Mesodermal cell (in vitro differentiated cells): ENCODE results near the gene SLC2A6.
A peak's percentile ranks its signal among the peaks of the same experiment; 100 is the strongest.

ENCODE experiments used
- H3K27ac ChIP-seq: 2 replicates; pipeline ENCODE4 v1.7.0; 2013; ENCODE audit warnings: mild to moderate bottlenecking, low read depth, low read length, moderate library complexity; ENCODE audit not compliant: severe bottlenecking
- H3K36me3 ChIP-seq: 2 replicates; pipeline ENCODE4 v1.7.1; 2013; ENCODE audit warnings: mild to moderate bottlenecking, low read length, moderate library complexity; ENCODE audit not compliant: control insufficient read depth, insufficient read depth
- H3K4me1 ChIP-seq: one replicate; pipeline ENCODE4 v1.7.1; 2013; ENCODE audit warnings: mild to moderate bottlenecking, low read length; ENCODE audit not compliant: insufficient read depth, control insufficient read depth, poor library complexity, severe bottlenecking
- H3K4me3 ChIP-seq: 2 replicates; pipeline ENCODE4 v1.7.0; 2013; ENCODE audit warnings: low read length, control low read depth, mild to moderate bottlenecking; ENCODE audit not compliant: insufficient read depth, poor library complexity, severe bottlenecking; ENCODE audit errors: extremely low read depth
- H3K9me3 ChIP-seq: 2 replicates; pipeline ENCODE4 v1.7.1; 2013; ENCODE audit warnings: mild to moderate bottlenecking, low read length, moderate library complexity; ENCODE audit not compliant: control insufficient read depth
- WGBS, 2 experiments: methylation state at CpG; one replicate each; pipeline ENCODE4 v1.1.5; 2013; ENCODE audit warnings: missing lambda C conversion rate in 2 of 2; ENCODE audit not compliant: insufficient coverage in 2 of 2; 5-methylcytosine and 5-hydroxymethylcytosine counted together

SLC2A6 gene

DNA sequence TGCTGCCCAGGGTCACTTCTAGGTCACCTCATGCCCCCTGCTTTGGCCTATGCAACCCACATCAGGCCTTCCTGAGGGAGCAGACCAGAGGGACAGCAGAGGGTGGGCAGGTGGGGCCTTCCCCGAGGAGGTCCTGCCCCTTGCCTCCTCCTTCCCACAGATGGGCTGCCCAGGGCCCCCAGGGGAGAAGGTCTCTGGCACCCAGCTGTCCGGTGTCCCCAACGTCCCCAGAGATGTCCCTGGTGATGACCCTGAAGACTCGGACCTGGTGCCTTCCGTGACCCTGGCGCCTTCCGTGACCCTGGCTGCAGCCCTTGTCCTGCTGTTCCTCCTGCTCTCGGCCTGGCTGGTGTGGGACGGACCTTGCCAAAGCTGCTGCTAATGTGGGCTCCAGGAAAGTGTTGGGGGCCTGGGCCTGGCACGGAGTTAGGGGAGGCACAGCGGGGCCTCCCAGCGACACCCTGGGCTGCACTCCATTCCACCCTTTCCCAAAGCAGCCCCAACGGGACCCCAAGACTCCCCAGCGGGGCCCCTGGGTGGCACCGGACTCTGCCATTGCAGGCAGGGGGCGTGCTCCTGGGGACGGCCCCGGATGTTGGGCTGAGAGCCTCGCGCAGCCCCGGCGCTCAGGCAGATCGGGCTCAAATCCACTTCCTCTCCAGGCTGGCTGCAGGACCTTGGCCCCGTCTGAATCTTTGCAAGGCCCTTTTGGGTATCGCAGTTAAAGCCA, 6.8 kb upstream of the SLC2A6 start:
- 86 to 94% methylated on average over 15 to 25 of the region's 25 CpGs for WGBS, 2 experiments
- Histone ChIP-seq H3K9me3 (no peaks in the 10 kb centered on the region), H3K27ac (no peak overlapping the region), H3K4me1 (peaks cover 9% of the 10 kb centered on the region), H3K36me3 (no peaks in the 10 kb centered on the region), H3K4me3 (no peak overlapping the region)

DNA sequence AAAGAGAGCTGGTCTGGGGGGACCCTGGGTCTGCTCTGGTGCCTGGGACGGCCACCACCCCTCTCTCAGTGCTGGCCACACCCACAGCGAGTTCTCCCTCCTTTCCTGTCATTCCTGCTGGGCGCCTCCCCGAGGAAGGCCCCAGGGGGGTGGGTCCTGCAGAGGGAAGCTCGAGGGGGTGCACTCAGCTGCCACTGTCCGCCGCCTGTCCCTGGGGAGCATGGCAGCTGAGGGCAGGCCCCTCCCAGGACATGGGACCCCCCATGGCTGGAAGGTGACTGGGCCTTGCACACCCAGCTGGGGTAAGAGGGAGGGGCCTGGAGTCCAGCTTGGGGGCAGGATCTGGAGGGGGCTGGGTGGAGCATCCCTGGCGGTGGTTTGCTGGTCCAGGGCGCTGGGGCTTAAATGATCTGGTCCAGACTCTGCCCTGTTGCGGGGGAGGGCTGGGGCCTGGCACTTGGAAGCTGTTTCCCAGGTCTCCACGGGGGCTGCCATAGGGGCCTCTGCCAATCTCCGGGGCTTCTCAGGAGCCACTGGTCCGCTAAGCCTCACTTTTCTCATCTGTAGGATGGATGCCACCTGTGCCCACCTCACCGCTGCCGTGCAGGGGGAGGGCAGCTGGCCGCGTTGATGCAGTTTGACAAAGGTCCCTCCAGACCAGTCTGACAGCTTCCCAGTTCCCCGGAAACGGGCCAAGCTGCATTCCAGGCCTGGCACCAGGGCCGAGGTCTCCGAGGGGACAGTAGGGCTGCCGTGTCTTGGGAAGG, 6.0 kb upstream of the SLC2A6 start:
- Histone ChIP-seq H3K36me3 (no peaks in the 10 kb centered on the region), H3K27ac (no peak overlapping the region), H3K4me3 (no peak overlapping the region), H3K4me1 (peaks cover 9% of the 10 kb centered on the region), H3K9me3 (no peaks in the 10 kb centered on the region)
- WGBS, 2 experiments: 84 to 86% methylated on average over 14 to 18 of the region's 22 CpGs

DNA sequence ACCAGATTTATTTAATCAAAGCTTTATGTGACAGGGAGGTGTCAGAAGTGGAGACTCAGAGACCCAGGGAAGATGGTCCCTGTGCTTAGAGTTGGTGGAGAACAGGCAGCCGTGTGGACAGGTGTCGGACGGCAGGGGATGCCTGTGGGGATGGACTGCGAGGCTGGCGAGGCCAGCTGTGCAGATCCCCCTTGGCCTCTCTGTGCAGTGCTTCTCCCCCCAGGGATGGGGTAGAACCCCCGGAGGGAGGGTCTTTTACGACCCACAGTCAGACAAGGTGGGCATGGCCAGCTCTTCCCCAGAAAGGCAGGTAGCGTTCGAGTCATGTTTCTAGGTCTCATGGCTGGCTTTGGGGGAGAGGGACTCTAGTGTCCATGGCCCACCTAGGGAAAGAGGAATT, 4.7 kb upstream of the SLC2A6 start:
- Histone ChIP-seq H3K36me3 (no peaks in the 10 kb centered on the region), H3K9me3 (no peaks in the 10 kb centered on the region), H3K4me1 (peaks cover 4% of the 10 kb centered on the region), H3K4me3 (no peak overlapping the region), H3K27ac (no peak overlapping the region)
- 89 to 90% methylated on average over 9 of the region's 9 CpGs for WGBS, 2 experiments

DNA sequence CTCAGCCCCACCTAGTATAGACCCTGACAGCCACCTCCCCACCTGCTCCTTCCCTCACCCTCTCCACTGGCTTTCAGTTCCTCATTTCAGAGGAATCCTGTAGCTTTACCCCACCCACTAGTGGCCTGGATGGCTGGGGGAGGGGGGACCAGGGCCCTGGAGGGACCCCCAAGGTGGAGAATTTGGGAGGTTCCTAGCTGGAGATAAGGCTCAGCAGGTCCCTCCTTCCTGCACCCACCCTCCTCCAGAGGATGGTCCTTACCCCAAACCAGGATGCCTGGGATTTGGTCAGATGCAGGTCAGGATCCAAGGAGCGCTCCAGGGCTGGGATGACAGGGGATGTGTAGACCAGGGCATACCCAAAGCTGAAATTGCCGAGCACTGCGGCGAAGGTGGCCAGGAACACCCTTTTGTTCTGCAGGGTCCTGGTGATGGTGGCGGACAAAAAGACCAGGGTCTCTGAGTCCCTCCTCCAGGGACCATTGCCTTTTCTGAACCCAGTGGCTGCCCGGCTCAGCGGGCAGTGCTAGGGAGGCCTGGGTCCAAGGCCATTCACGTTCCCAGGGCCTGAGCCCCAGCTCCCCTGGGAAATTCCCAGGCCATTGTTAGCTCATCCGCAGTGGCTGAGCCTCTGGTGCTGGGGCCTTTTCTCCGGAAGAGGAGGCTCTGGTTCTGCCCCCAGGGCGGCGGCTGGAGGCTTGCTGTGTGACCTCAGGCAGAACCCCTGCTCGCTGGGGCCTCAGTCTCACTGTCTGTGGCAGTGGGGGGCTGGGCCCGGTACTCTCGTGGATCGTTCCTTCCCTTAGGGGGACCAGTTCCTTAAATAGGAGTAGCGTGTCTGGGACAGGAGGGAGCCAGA, 678 bp downstream of the SLC2A6 start:
- WGBS, 2 experiments: 29 to 32% methylated on average over 14 to 16 of the region's 17 CpGs
- peaks cover 15% of the 10 kb centered on the region for H3K4me1 ChIP-seq
- H3K36me3 ChIP-seq: peaks cover 44% of the 10 kb centered on the region
- peak overlapping the region; percentile 87 for H3K4me3 ChIP-seq
- peak overlapping the region; percentile 45 for H3K27ac ChIP-seq
- H3K9me3 ChIP-seq: no peaks in the 10 kb centered on the region

DNA sequence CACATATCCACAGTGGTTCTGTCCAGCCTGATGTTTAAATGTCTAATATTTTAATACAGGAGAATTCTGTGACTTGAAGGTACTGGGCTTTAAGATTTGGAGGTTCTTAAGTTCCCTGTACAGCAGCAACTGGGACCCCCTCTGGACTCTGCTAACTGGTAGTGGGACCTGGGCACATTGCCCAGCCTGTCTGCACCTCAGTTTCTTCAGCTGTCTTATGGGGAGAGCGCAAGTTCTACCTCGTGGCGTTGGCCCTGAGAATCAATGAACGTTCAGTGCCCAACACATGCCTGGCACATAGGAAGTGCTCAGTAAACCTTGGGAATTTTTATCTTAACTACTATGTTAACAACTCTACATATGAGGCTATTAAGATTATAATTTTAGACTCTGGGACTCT, 1.4 kb downstream of the SLC2A6 start:
- H3K4me1 ChIP-seq: peaks cover 18% of the 10 kb centered on the region
- H3K36me3 ChIP-seq: peaks cover 51% of the 10 kb centered on the region
- H3K27ac ChIP-seq: no peak overlapping the region
- H3K4me3 ChIP-seq: peak overlapping the region; percentile 87
- no peaks in the 10 kb centered on the region for H3K9me3 ChIP-seq
- 74 to 82% methylated on average over 3 of the region's 4 CpGs for WGBS, 2 experiments

DNA sequence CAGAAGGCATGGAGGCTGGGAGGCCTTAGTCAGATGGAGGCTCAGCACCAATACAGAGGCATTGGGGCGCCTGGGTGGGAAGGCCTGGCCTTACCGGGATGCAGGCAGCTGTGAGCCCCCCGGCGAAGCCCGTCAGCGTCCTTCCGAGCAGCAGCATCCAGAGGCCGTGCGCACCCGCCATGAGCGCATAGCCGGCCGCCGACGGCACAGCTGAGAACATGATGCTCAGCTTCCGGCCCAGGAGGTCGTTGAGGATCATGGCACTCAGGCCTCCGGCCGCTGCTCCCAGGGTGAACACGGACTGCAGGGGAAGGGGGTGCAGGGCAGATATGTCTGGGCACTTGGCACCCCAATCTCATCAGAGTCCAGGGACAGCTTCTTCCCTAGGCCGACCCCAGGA, 2.0 kb downstream of the SLC2A6 start:
- peaks cover 18% of the 10 kb centered on the region for H3K4me1 ChIP-seq
- H3K9me3 ChIP-seq: no peaks in the 10 kb centered on the region
- 92 to 98% methylated on average over 21 of the region's 21 CpGs for WGBS, 2 experiments
- peak overlapping the region; percentile 87 for H3K4me3 ChIP-seq
- H3K36me3 ChIP-seq: peaks cover 56% of the 10 kb centered on the region
- no peak overlapping the region for H3K27ac ChIP-seq

DNA sequence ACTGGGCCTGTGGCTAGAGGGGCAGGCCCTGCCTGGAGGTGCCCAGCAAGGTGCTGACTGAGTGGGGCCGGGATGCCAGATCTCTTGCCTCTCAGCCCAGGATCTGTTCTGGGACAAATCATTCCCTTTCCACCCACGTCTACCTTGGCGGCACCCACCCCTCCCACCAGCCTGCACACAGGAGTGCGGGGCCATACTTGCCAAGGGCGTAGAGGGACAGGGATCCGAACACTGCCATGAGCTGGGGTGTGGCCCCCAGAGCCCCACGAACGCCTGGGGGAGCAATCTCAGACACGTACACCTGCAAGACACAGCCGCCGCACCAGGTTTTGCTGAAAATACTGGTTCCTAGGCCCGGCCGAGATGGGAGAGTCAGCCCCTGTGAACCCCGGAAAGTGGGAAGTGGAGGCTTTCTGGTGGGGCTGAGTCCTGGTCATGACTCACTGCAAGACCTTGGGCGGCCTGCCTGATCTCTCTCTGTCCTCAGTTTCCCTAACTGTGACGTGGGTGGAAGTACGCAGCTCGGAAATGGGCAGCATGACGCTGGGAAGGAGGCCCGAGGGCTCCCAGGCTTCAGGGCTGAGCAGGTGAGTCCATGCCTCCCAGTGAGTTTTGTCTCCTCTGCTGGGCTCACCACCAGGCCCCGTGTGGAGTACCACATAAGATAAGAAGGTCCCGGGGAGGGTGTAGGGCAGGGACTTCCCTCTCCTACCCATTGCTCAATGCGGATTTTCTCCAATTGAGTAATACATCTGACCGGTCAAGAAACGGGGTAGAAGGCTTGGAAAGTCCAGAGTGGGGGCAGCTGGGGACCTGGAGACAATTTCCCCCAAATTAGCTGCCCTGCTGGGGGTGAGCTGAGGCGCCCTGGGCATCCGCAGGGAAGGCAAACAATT, 2.6 kb downstream of the SLC2A6 start:
- Histone ChIP-seq H3K27ac (no peak overlapping the region), H3K4me1 (peaks cover 18% of the 10 kb centered on the region), H3K4me3 (peak overlapping the region; percentile 5), H3K9me3 (no peaks in the 10 kb centered on the region), H3K36me3 (peaks cover 62% of the 10 kb centered on the region)
- WGBS, 2 experiments: 95 to 98% methylated on average over 21 to 23 of the region's 27 CpGs

DNA sequence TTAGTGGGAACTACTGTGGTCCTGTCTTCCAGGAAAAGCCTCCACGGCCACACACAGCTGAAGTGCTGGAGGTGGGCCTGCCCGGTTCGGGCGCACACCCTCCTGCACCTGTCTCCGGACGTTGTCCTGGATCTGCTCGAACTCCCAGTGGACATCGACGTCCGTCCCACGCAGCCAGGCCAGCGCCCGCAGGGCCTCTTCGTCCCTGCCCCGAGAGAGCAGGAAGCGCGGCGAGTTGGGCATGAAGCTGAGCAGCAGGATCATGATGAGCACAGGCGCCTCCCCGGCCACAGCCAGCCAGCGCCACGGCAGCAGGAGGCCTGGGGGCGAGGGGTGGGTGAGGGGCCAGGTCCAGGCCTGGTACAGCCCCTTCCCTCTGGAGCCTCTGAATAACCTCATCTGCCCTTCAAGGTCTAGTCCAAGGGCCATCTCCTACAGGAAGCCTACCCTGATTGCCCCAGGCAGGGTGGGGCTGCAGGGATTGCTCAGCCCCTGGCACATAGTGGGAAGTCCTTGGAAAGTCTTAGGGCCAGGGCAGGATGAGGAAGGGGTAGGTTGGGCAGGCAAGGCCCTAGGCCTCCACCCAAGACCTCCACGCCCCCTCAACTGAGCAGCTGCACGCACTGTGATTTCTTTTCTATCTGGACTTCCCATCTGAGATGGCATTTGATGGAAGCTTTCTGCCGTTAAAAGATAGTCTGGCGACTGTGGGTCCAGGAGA, 3.4 kb downstream of the SLC2A6 start:
- WGBS, 2 experiments: 96 to 97% methylated on average over 26 of the region's 27 CpGs
- Histone ChIP-seq H3K9me3 (no peaks in the 10 kb centered on the region), H3K4me3 (no peak overlapping the region), H3K27ac (no peak overlapping the region), H3K4me1 (peaks cover 18% of the 10 kb centered on the region), H3K36me3 (peaks cover 65% of the 10 kb centered on the region)

DNA sequence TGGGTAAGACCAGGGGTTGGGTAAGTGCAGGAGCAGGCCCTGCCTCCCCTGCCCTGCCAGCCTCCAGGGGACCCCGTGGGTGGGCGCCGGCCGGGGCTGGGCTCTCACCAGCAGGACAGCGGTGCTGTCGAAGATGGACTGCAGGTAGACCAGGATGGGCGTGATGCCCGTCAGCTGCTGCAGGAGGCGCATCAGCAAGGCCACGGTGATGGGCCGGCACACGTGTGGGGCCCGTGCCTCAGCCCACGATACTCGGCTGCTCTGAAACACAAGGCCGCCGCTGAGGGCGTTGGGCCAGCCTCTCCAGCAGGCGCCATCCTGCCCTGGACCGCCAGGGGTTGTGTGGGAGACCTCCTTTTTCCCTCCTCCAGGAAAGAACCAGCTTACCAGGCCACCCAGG, 4.0 kb downstream of the SLC2A6 start:
- H3K36me3 ChIP-seq: peaks cover 65% of the 10 kb centered on the region
- H3K27ac ChIP-seq: no peak overlapping the region
- WGBS, 2 experiments: 93 to 95% methylated on average over 18 to 20 of the region's 20 CpGs
- H3K9me3 ChIP-seq: no peaks in the 10 kb centered on the region
- H3K4me1 ChIP-seq: peaks cover 18% of the 10 kb centered on the region
- no peak overlapping the region for H3K4me3 ChIP-seq
